ENCODE data around the gene NCAM1.

The NCAM1 gene

GRCh38 chr11:113263458-113264259, 302.4 kb downstream of the NCAM1 start:
- Histone ChIP-seq H3K27me3 (replicated peaks; ENCODE audit: insufficient read depth, low read length) (no peaks in the 10 kb centered on the region), H3K27ac (ENCODE audit: low read length) (no peak overlapping the region), H3K9ac (ENCODE audit: low read length) (no peak overlapping the region)

DNA sequence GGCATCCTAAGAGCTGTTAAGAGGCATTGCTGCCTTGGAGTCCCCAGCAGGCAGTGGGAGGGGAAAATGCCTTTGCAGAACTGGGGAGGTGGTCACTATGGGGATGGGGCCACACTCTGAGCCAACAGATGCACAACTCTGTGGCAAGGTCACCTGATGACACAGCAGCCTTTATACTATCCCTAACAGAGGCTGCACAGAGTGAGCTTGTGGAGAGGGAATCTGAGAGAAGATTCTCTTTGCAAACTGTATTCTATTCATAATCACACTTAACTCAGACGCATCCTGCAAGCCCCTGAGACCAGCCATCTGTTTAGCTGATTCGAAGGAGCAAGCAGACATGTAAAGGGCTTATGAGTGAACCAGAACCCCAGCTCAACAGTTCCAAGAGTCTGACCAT, 304.1 kb downstream of the NCAM1 start:
- Histone ChIP-seq H2AFZ (ENCODE audit: low read length) (no peak overlapping the region), H3F3A (ENCODE audit: insufficient read depth, low read length) (no peaks in the 10 kb centered on the region), H3K9me3 (replicated peaks; ENCODE audit: insufficient read depth, low read length) (no peaks in the 10 kb centered on the region), H3K36me3 (replicated peaks; ENCODE audit: insufficient read depth, low read length) (no peaks in the 10 kb centered on the region), H3K27me3 (replicated peaks; ENCODE audit: insufficient read depth, low read length) (no peaks in the 10 kb centered on the region), H3K4me2 (ENCODE audit: low read depth, low read length) (no peak overlapping the region), H3K79me2 (ENCODE audit: low read length) (no peaks in the 10 kb centered on the region), H4K20me1 (ENCODE audit: insufficient read depth, low read length) (no peaks in the 10 kb centered on the region), H3K27ac (ENCODE audit: low read length) (no peak overlapping the region), H3K9me2 (replicated peaks; ENCODE audit: insufficient read depth, low read length) (no peaks in the 10 kb centered on the region), H3K9ac (ENCODE audit: low read length) (no peak overlapping the region), H3K4me1 (ENCODE audit: low read length) (no peaks in the 10 kb centered on the region), H3K4me3 (ENCODE audit: low read length) (no peak overlapping the region)
- no peak for DNase-seq
- TF ChIP-seq CTCF (IDR thresholded peaks at IDR 0.05; ENCODE audit: low read length) (no peak), EZH2 (optimal IDR thresholded peaks at IDR 0.05; ENCODE audit: low read depth, low read length) (no peak), EZH2phosphoT487 (IDR thresholded peaks at IDR 0.05; ENCODE audit: low read length) (no peak)

More at GRCh38 chr11:113263458-113264259, 302.4 kb downstream of the NCAM1 start:
- H3K4me2 ChIP-seq (ENCODE audit: low read depth, low read length) = no peak overlapping the region
- no peaks in the 10 kb centered on the region for H3K4me1 ChIP-seq (ENCODE audit: low read length)
- TF ChIP-seq EZH2 (optimal IDR thresholded peaks at IDR 0.05; ENCODE audit: low read depth, low read length) (no peak), CTCF (IDR thresholded peaks at IDR 0.05; ENCODE audit: low read length) (no peak), EZH2phosphoT487 (IDR thresholded peaks at IDR 0.05; ENCODE audit: low read length) (no peak)
- H4K20me1 ChIP-seq (ENCODE audit: insufficient read depth, low read length) = no peaks in the 10 kb centered on the region
- H3F3A ChIP-seq (ENCODE audit: insufficient read depth, low read length) = no peaks in the 10 kb centered on the region
- no peaks in the 10 kb centered on the region for H3K9me3 ChIP-seq (replicated peaks; ENCODE audit: insufficient read depth, low read length)
- H3K9me2 ChIP-seq (replicated peaks; ENCODE audit: insufficient read depth, low read length) = no peaks in the 10 kb centered on the region
- H3K36me3 ChIP-seq (replicated peaks; ENCODE audit: insufficient read depth, low read length) = no peaks in the 10 kb centered on the region
- no peaks in the 10 kb centered on the region for H3K79me2 ChIP-seq (ENCODE audit: low read length)
- no peak overlapping the region for H2AFZ ChIP-seq (ENCODE audit: low read length)
- DNase-seq = no peak
- H3K4me3 ChIP-seq (ENCODE audit: low read length) = no peak overlapping the region

DNA sequence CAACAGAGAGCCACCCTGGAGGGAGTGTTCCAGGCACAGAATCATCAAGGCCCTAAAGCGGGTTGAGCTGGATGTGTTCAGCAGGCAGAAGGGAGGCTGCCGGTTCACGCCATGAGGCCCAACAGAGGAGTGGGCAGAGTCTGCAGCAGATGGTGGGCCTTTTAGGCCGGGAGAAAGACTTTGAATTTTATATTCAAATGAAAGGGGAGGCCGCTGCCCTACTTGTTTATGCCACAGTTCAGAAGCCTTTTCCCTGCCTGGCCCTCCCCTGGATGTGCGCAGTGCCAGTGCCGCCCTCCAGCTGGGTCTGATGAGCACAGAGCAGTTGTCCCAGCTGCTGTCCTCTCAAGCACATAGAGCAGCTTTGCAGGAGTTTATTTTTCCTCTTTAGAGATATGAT, 306.3 kb downstream of the NCAM1 start:
- Histone ChIP-seq H3K4me1 (ENCODE audit: low read length) (no peaks in the 10 kb centered on the region), H3K4me2 (ENCODE audit: low read depth, low read length) (no peak overlapping the region), H3K9me3 (replicated peaks; ENCODE audit: insufficient read depth, low read length) (no peaks in the 10 kb centered on the region), H3K27ac (ENCODE audit: low read length) (no peak overlapping the region), H3K4me3 (ENCODE audit: low read length) (no peak overlapping the region), H3K27me3 (replicated peaks; ENCODE audit: insufficient read depth, low read length) (no peaks in the 10 kb centered on the region), H3F3A (ENCODE audit: insufficient read depth, low read length) (no peaks in the 10 kb centered on the region), H3K79me2 (ENCODE audit: low read length) (no peaks in the 10 kb centered on the region), H2AFZ (ENCODE audit: low read length) (no peak overlapping the region), H4K20me1 (ENCODE audit: insufficient read depth, low read length) (no peaks in the 10 kb centered on the region), H3K9ac (ENCODE audit: low read length) (no peak overlapping the region), H3K36me3 (replicated peaks; ENCODE audit: insufficient read depth, low read length) (no peaks in the 10 kb centered on the region), H3K9me2 (replicated peaks; ENCODE audit: insufficient read depth, low read length) (no peaks in the 10 kb centered on the region)
- no peak for DNase-seq
- no peak for TF ChIP-seq EZH2phosphoT487 (IDR thresholded peaks at IDR 0.05; ENCODE audit: low read length)
- TF ChIP-seq EZH2 (optimal IDR thresholded peaks at IDR 0.05; ENCODE audit: low read depth, low read length) = no peak
- TF ChIP-seq CTCF (IDR thresholded peaks at IDR 0.05; ENCODE audit: low read length) = no peak
